PFSK-1 (cell line): ENCODE results near the gene CDHR3.

Experiments used
- FOXP2 ChIP-seq: optimal IDR thresholded peaks from 2 replicates; pipeline ENCODE3; 2011; ENCODE audit warnings: borderline replicate concordance, control low read depth, inconsistent platforms; ENCODE audit not compliant: insufficient read depth; ENCODE audit errors: extremely low read length, extremely low read depth
- POLR2AphosphoS5 ChIP-seq: IDR thresholded peaks from 2 replicates; pipeline ENCODE4 v1.6.1; 2012; ENCODE audit warnings: low read depth, mild to moderate bottlenecking, control low read depth, low read length, moderate library complexity
- REST ChIP-seq, 2 experiments: IDR thresholded peaks; 2 replicates each; pipeline versions ENCODE4 v1.6.1 to v1.8.0; 2011 to 2012; ENCODE audit warnings: low read depth in 2 of 2, low read length in 2 of 2, control low read depth in 1 of 2, inconsistent platforms in 1 of 2, mild to moderate bottlenecking in 1 of 2, moderate library complexity in 1 of 2; ENCODE audit not compliant: insufficient read depth in 1 of 2
- SIN3A ChIP-seq: IDR thresholded peaks from 2 replicates; pipeline ENCODE4 v1.6.1; 2012; ENCODE audit warnings: mild to moderate bottlenecking, low read length, moderate library complexity, borderline replicate concordance; ENCODE audit not compliant: insufficient read depth
- TAF1 ChIP-seq: IDR thresholded peaks from 2 replicates; pipeline ENCODE4 v1.6.1; 2012; ENCODE audit warnings: low read length, control low read depth, borderline replicate concordance; ENCODE audit not compliant: insufficient read depth

- TF ChIP-seq POLR2AphosphoS5 = no peak
- TF ChIP-seq SIN3A = no peak
- TF ChIP-seq TAF1 = no peak
- TF ChIP-seq REST (IDR thresholded peaks at IDR 0.05; ENCODE audit: insufficient read depth in 1 of 2, low read depth in 2 of 2, low read length in 2 of 2) = no peak
- TF ChIP-seq FOXP2 = no peak
Observed at GRCh38 chr7:105941596-105941995, 21.5 kb upstream of the CDHR3 start.
